SK-N-SH (cell line): Measurements from ENCODE around the gene RPL13. TPM values are rescaled to one million over a fixed set of nuclear protein-coding genes. Genes with fewer than 3 reads are reported as not detected.

Experiments
- CTCF ChIA-PET: fragments of 300-600, 350-600 bp; formaldehyde crosslinking; extraction: SDS; loops from one replicate; lab custom pipeline; 2021; lab: Yijun Ruan, JAX
- POLR2A ChIA-PET: fragments of 350-600 bp; sonication (Branson Sonifier 250); formaldehyde crosslinking; extraction: SDS; loops from one replicate; lab custom pipeline; 2020; ENCODE audit warnings: antibody characterized with exemption, inconsistent platforms; lab: Yijun Ruan, JAX
- DNase-seq: peaks from one replicate; pipeline ENCODE4 v3.0.0; 2012
- H2AFZ ChIP-seq: fragments of 200-600 bp; sonication (generic); 2 replicates; pipeline ENCODE4 v1.8.1; 2016; ENCODE audit warnings: antibody characterized with exemption, mild to moderate bottlenecking, low read depth
- H3F3A ChIP-seq: fragments of 200-600 bp; sonication (generic); replicated peaks from 2 replicates; pipeline ENCODE3; 2016; ENCODE audit warnings: antibody characterized with exemption, mild to moderate bottlenecking; ENCODE audit not compliant: insufficient read depth
- H3K27ac ChIP-seq, 2 experiments: fragments of 200-500 bp in 1 of 2; fragments of 200-600 bp in 1 of 2; sonication (Bioruptor generic) in 1 of 2; sonication (generic), shearing (Covaris generic) in 1 of 2; 2 replicates each; pipeline versions ENCODE4 v1.5.1 to v1.6.1; 2014 to 2016; ENCODE audit warnings: low read depth in 2 of 2, inconsistent platforms in 1 of 2, low read length in 1 of 2, mild to moderate bottlenecking in 1 of 2, mixed read lengths in 1 of 2
- H3K27me3 ChIP-seq: fragments of 200-600 bp; sonication (generic), shearing (Covaris generic); 2 replicates; pipeline ENCODE4 v1.6.1; 2016; ENCODE audit warnings: mixed run types; ENCODE audit not compliant: insufficient read depth
- H3K36me3 ChIP-seq, 2 experiments: fragments of 200-500 bp in 1 of 2; fragments of 200-600 bp in 1 of 2; sonication (Bioruptor generic) in 1 of 2; sonication (generic) in 1 of 2; replicated peaks in 1 of 2; 2 replicates each; pipeline versions ENCODE3 to v1.5.1; 2014 to 2016; ENCODE audit warnings: low read length in 1 of 2, mild to moderate bottlenecking in 1 of 2; ENCODE audit not compliant: insufficient read depth in 2 of 2, control insufficient read depth in 1 of 2
- H3K4me1 ChIP-seq, 2 experiments: fragments of 200-500 bp in 1 of 2; fragments of 200-600 bp in 1 of 2; sonication (Bioruptor generic) in 1 of 2; sonication (generic), shearing (Covaris generic) in 1 of 2; 2 replicates each; pipeline versions ENCODE4 v1.5.1 to v1.6.1; 2014 to 2016; ENCODE audit warnings: low read depth in 1 of 2, low read length in 1 of 2, mixed run types in 1 of 2; ENCODE audit not compliant: insufficient read depth in 2 of 2, control insufficient read depth in 1 of 2
- H3K4me2 ChIP-seq: fragments of 200-600 bp; sonication (generic), shearing (Covaris generic); 2 replicates; pipeline ENCODE4 v1.6.1; 2017; ENCODE audit warnings: mixed run types
- H3K4me3 ChIP-seq, 2 experiments: fragments of 200-500 bp in 1 of 2; fragments of 200-600 bp in 1 of 2; sonication (Bioruptor generic) in 1 of 2; sonication (generic), shearing (Covaris generic) in 1 of 2; 2 replicates each; pipeline versions ENCODE4 v1.5.1 to v1.8.1; 2014 to 2016; ENCODE audit warnings: low read depth in 2 of 2, inconsistent platforms in 1 of 2, low read length in 1 of 2, mild to moderate bottlenecking in 1 of 2, mixed read lengths in 1 of 2, moderate library complexity in 1 of 2
- H3K79me2 ChIP-seq: fragments of 200-600 bp; sonication (generic); 2 replicates; pipeline ENCODE4 v1.8.1; 2017; ENCODE audit warnings: mild to moderate bottlenecking; ENCODE audit not compliant: insufficient read depth
- H3K9ac ChIP-seq: fragments of 200-600 bp; sonication (generic); 2 replicates; pipeline ENCODE4 v1.6.1; 2017; ENCODE audit warnings: mixed run types
- H3K9me2 ChIP-seq: fragments of 200-600 bp; sonication (generic); 2 replicates; pipeline ENCODE4 v1.6.1; 2017; ENCODE audit warnings: mixed run types
- H3K9me3 ChIP-seq: fragments of 200-600 bp; sonication (generic); 2 replicates; pipeline ENCODE4 v1.6.1; 2017; ENCODE audit warnings: mixed run types, mild to moderate bottlenecking, moderate library complexity
- H4K20me1 ChIP-seq: fragments of 200-600 bp; sonication (generic); 2 replicates; pipeline ENCODE4 v1.6.1; 2017; ENCODE audit warnings: mild to moderate bottlenecking, mixed run types; ENCODE audit not compliant: insufficient read depth
- CHD2 ChIP-seq: fragments of 150-350 bp; IDR thresholded peaks from 2 replicates; pipeline ENCODE4 v1.6.1; 2018; ENCODE audit warnings: low read length; ENCODE audit not compliant: partially characterized antibody
- CTCF ChIP-seq: fragments of 200-600 bp; sonication (generic); IDR thresholded peaks from 2 replicates; pipeline ENCODE4 v1.6.1; 2017; ENCODE audit warnings: antibody characterized with exemption, mild to moderate bottlenecking, moderate library complexity
- FOXJ3 ChIP-seq: sonication (generic); formaldehyde crosslinking; IDR thresholded peaks from 2 replicates; pipeline ENCODE4 v1.5.1; 2020; ENCODE audit warnings: mild to moderate bottlenecking, missing genetic modification reagents
- GATA2 ChIP-seq: sonication (generic); formaldehyde crosslinking; IDR thresholded peaks from 2 replicates; pipeline ENCODE4 v1.5.0; 2020; ENCODE audit warnings: mild to moderate bottlenecking, missing genetic modification reagents
- MAX ChIP-seq: IDR thresholded peaks from 2 replicates; pipeline ENCODE4 v1.4.0; 2012; ENCODE audit warnings: low read depth
- MEF2A ChIP-seq: IDR thresholded peaks from 2 replicates; pipeline ENCODE4 v1.4.0; 2012; ENCODE audit warnings: low read depth, borderline replicate concordance
- NFIC ChIP-seq: IDR thresholded peaks from 2 replicates; pipeline ENCODE4 v1.4.0; 2012; ENCODE audit warnings: borderline replicate concordance
- NRF1 ChIP-seq: IDR thresholded peaks from 2 replicates; pipeline ENCODE4 v1.6.1; 2012; ENCODE audit warnings: low read depth, mild to moderate bottlenecking, low read length
- REST ChIP-seq: IDR thresholded peaks from 2 replicates; pipeline ENCODE4 v1.6.1; 2012; ENCODE audit warnings: mild to moderate bottlenecking, low read depth, low read length, moderate library complexity
- RFX5 ChIP-seq: IDR thresholded peaks from 2 replicates; pipeline ENCODE4 v1.6.1; 2012; ENCODE audit warnings: mild to moderate bottlenecking, improper control_type of control experiment, low read length
- TEAD4 ChIP-seq: IDR thresholded peaks from 2 replicates; pipeline ENCODE4 v1.4.0; 2012; ENCODE audit warnings: mild to moderate bottlenecking, borderline replicate concordance; ENCODE audit not compliant: insufficient read depth
- USF2 ChIP-seq: fragments of 150-350 bp; IDR thresholded peaks from 2 replicates; pipeline ENCODE4 v1.6.1; 2017; ENCODE audit warnings: antibody characterized with exemption, low read length, low read depth, borderline replicate concordance
- YY1 ChIP-seq: IDR thresholded peaks from 2 replicates; pipeline ENCODE4 v1.4.0; 2012; ENCODE audit warnings: low read depth, mild to moderate bottlenecking
- ZBTB33 ChIP-seq: IDR thresholded peaks from 2 replicates; pipeline ENCODE4 v1.4.0; 2012; ENCODE audit warnings: low read depth, borderline replicate concordance
- WGBS: methylation state at CpG from one replicate; pipeline ENCODE4 v1.1.6; 2017; ENCODE audit warnings: low lambda C conversion rate; 5-methylcytosine and 5-hydroxymethylcytosine counted together
- polyA plus RNA-seq, 3 experiments: library from polyadenylated mRNA; depleted of rRNA; stranded (reverse); fragments of >200 nt; gene quantifications; 2 replicates each; pipeline ENCODE4 v1.2.3, GENCODE V29; 2012

RPL13 gene
- polyA plus RNA-seq, 1 of the 3 experiments (the other 2 are of a cell fraction) = 4,635 TPM

GRCh38 chr16:89545831-89546574 lies 14.5 kb upstream of the RPL13 start:
- POLR2A ChIA-PET = no interaction called here
- CTCF ChIA-PET = interaction anchor here (1.0 kb wide), 1 partner anchor 95 kb away, joined by 3 read pairs; no protein-coding TSS in a partner anchor
- WGBS = 93% methylated on average over 26 of the region's 26 CpGs

More at GRCh38 chr16:89545831-89546574, 14.5 kb upstream of the RPL13 start:
- H2AFZ ChIP-seq = no peak overlapping the region
- no peak overlapping the region for H3K4me3 ChIP-seq
- H3K27ac ChIP-seq = no peak overlapping the region
- H3K9ac ChIP-seq = no peak overlapping the region
- H3K36me3 ChIP-seq = peaks cover 30 to 49% of the 10 kb centered on the region in 2 experiments
- H3K4me2 ChIP-seq = no peak overlapping the region
- no peaks in the 10 kb centered on the region for H3K9me2 ChIP-seq
- no peaks in the 10 kb centered on the region for H3K79me2 ChIP-seq
- H3F3A ChIP-seq = peaks cover 4% of the 10 kb centered on the region
- H3K9me3 ChIP-seq = no peaks in the 10 kb centered on the region
- no peaks in the 10 kb centered on the region for H4K20me1 ChIP-seq
- no peak for TF ChIP-seq USF2
- no peak for TF ChIP-seq YY1
- no peak for TF ChIP-seq CHD2
- no peak for TF ChIP-seq NFIC
- no peak for TF ChIP-seq REST
- no peak for TF ChIP-seq NRF1
- TF ChIP-seq FOXJ3 = no peak
- TF ChIP-seq TEAD4 = no peak
- TF ChIP-seq GATA2 (CRISPR knock-in tag) = no peak
- no peak for TF ChIP-seq RFX5
- TF ChIP-seq CTCF = no peak
- no peak for TF ChIP-seq MAX
- TF ChIP-seq ZBTB33 = no peak
- TF ChIP-seq MEF2A = no peak
- no peak for DNase-seq
- no peaks in the 10 kb centered on the region for H3K4me1 ChIP-seq
- H3K27me3 ChIP-seq = no peaks in the 10 kb centered on the region
